T-helper 17 cell (primary cell): ENCODE data around the gene LILRA6. TPM values are rescaled to one million over a fixed set of nuclear protein-coding genes. Genes with fewer than 3 reads are reported as not detected.
A peak's percentile ranks its signal among the peaks of the same experiment; 100 is the strongest.
"Not testable (repeated sequence)": the region's sequence is repeated elsewhere in the genome, so short reads cannot be mapped to it uniquely, and the experiment has no call there.

Source experiments
- ATAC-seq: fragments of 150-1000 bp; cut with Tn5 transposase; 2 replicates; pipeline ENCODE4 v1.10.0; 2021; ENCODE audit warnings: mild to moderate bottlenecking, moderate library complexity
- DNase-seq, 3 donors: peaks; one replicate each; pipeline versions ENCODE4 v3.0.0 to v3.0.0-alpha.2; 2020 to 2021
- H3K9me3 ChIP-seq: one replicate; pipeline ENCODE4 v1.7.0; 2013; ENCODE audit warnings: low read length, mild to moderate bottlenecking; ENCODE audit not compliant: control insufficient read depth, poor library complexity, severe bottlenecking
- H3K27ac Mint-ChIP-seq: one replicate; pipeline ENCODE4 v1.8.0; 2022; ENCODE audit warnings: mild to moderate bottlenecking, moderate library complexity, mixed read lengths
- H3K27me3 Mint-ChIP-seq: one replicate; pipeline ENCODE4 v1.8.0; 2022; ENCODE audit warnings: mixed read lengths
- H3K36me3 Mint-ChIP-seq: one replicate; pipeline ENCODE4 v1.8.0; 2022; ENCODE audit warnings: low read depth, mixed read lengths
- H3K4me1 Mint-ChIP-seq: one replicate; pipeline ENCODE4 v1.8.0; 2022; ENCODE audit warnings: mild to moderate bottlenecking, mixed read lengths
- H3K4me3 Mint-ChIP-seq: one replicate; pipeline ENCODE4 v1.8.0; 2022; ENCODE audit warnings: mild to moderate bottlenecking, moderate library complexity, mixed read lengths
- total RNA-seq, 4 donors: library from RNA in 2 of 4; stranded (reverse) in 2 of 4; gene quantifications; one replicate each; pipeline ENCODE4 v1.2.3 and lab custom pipeline; 2022 to 2026

The LILRA6 gene
- total RNA-seq, 2 donors from 2014 or later = 0.91 to 2.4 TPM

- peaks cover 2% of the 10 kb centered on the region for H3K4me1 Mint-ChIP-seq
- H3K4me3 Mint-ChIP-seq = no peak overlapping the region
- DNase-seq = no peak
- no peaks in the 10 kb centered on the region for H3K36me3 Mint-ChIP-seq
- H3K9me3 ChIP-seq = no peaks in the 10 kb centered on the region
- no peak overlapping the region for H3K27ac Mint-ChIP-seq
- H3K27me3 Mint-ChIP-seq = no peaks in the 10 kb centered on the region
- ATAC-seq = no peak
Measured at GRCh38 chr19:54218259-54218658, 24.3 kb downstream of the LILRA6 start.

- not testable (repeated sequence) for H3K27ac Mint-ChIP-seq, H3K27me3 Mint-ChIP-seq, ATAC-seq, H3K4me1 Mint-ChIP-seq, H3K9me3 ChIP-seq, H3K4me3 Mint-ChIP-seq, H3K36me3 Mint-ChIP-seq, DNase-seq
Measured at GRCh38 chr19:54217517-54218247, 24.9 kb downstream of the LILRA6 start.

GRCh38 chr19:54216869-54217268 lies 25.7 kb downstream of the LILRA6 start:
- ATAC-seq (no peak), DNase-seq (no peak)
- peak overlapping the region; percentile 32 for H3K27ac Mint-ChIP-seq
- H3K4me3 Mint-ChIP-seq = no peak overlapping the region
- no peaks in the 10 kb centered on the region for H3K9me3 ChIP-seq
- peaks cover 2% of the 10 kb centered on the region for H3K4me1 Mint-ChIP-seq
- no peaks in the 10 kb centered on the region for H3K27me3 Mint-ChIP-seq
- H3K36me3 Mint-ChIP-seq = no peaks in the 10 kb centered on the region

GRCh38 chr19:54214734-54215133 lies 27.9 kb downstream of the LILRA6 start:
- not testable (repeated sequence) for ATAC-seq, H3K4me3 Mint-ChIP-seq

GRCh38 chr19:54214217-54214616 lies 28.4 kb downstream of the LILRA6 start:
- H3K27ac Mint-ChIP-seq = not testable (repeated sequence)

More at GRCh38 chr19:54214734-54215133, 27.9 kb downstream of the LILRA6 start:
- not testable (repeated sequence) for H3K27ac Mint-ChIP-seq, H3K36me3 Mint-ChIP-seq, H3K9me3 ChIP-seq, DNase-seq, H3K27me3 Mint-ChIP-seq
- H3K4me1 Mint-ChIP-seq = peaks cover 16% of the 10 kb centered on the region

GRCh38 chr19:54211235-54211634 lies 31.4 kb downstream of the LILRA6 start:
- Mint-ChIP-seq H3K4me3 (peak overlapping the region; percentile 88), H3K4me1 (peaks cover 33% of the 10 kb centered on the region), H3K27me3 (no peaks in the 10 kb centered on the region), H3K27ac (peak overlapping the region; percentile 95), H3K36me3 (peaks cover 7% of the 10 kb centered on the region)
- ATAC-seq (no peak), DNase-seq (no peak)
- H3K9me3 ChIP-seq = no peaks in the 10 kb centered on the region

More at GRCh38 chr19:54214217-54214616, 28.4 kb downstream of the LILRA6 start:
- not testable (repeated sequence) for H3K36me3 Mint-ChIP-seq, H3K27me3 Mint-ChIP-seq, H3K9me3 ChIP-seq, H3K4me3 Mint-ChIP-seq, ATAC-seq, DNase-seq
- peaks cover 22% of the 10 kb centered on the region for H3K4me1 Mint-ChIP-seq

GRCh38 chr19:54209811-54210494 lies 32.6 kb downstream of the LILRA6 start:
- H3K27ac Mint-ChIP-seq = peak overlapping the region; percentile 95
- no peak for DNase-seq
- H3K9me3 ChIP-seq = no peaks in the 10 kb centered on the region
- no peak for ATAC-seq
- H3K27me3 Mint-ChIP-seq = no peaks in the 10 kb centered on the region
- peaks cover 9% of the 10 kb centered on the region for H3K36me3 Mint-ChIP-seq
- H3K4me3 Mint-ChIP-seq = peak overlapping the region; percentile 88
- peaks cover 39% of the 10 kb centered on the region for H3K4me1 Mint-ChIP-seq

GRCh38 chr19:54209058-54209810 lies 33.4 kb downstream of the LILRA6 start:
- peaks cover 10% of the 10 kb centered on the region for H3K36me3 Mint-ChIP-seq
- H3K4me1 Mint-ChIP-seq = peaks cover 43% of the 10 kb centered on the region
- H3K9me3 ChIP-seq = no peaks in the 10 kb centered on the region
- no peaks in the 10 kb centered on the region for H3K27me3 Mint-ChIP-seq
- no peak for ATAC-seq
- H3K27ac Mint-ChIP-seq = peak overlapping the region; percentile 95
- no peak for DNase-seq
- peak overlapping the region; percentile 88 for H3K4me3 Mint-ChIP-seq

GRCh38 chr19:54208784-54209057 lies 33.9 kb downstream of the LILRA6 start:
- Mint-ChIP-seq H3K27ac (peak overlapping the region; percentile 95), H3K36me3 (peaks cover 10% of the 10 kb centered on the region), H3K4me1 (peaks cover 46% of the 10 kb centered on the region), H3K27me3 (no peaks in the 10 kb centered on the region), H3K4me3 (peak overlapping the region; percentile 47)
- H3K9me3 ChIP-seq = no peaks in the 10 kb centered on the region
- ATAC-seq = no peak
- DNase-seq = no peak

- no peaks in the 10 kb centered on the region for H3K9me3 ChIP-seq
- H3K27me3 Mint-ChIP-seq = no peaks in the 10 kb centered on the region
- peaks cover 10% of the 10 kb centered on the region for H3K36me3 Mint-ChIP-seq
- no peak for DNase-seq
- H3K4me1 Mint-ChIP-seq = peaks cover 50% of the 10 kb centered on the region
- peak overlapping the region; percentile 47 for H3K4me3 Mint-ChIP-seq
- no peak for ATAC-seq
- H3K27ac Mint-ChIP-seq = peak overlapping the region; percentile 95
Measured at GRCh38 chr19:54207983-54208783, 34.4 kb downstream of the LILRA6 start.

- H3K27ac Mint-ChIP-seq = peak overlapping the region; percentile 95
- no peaks in the 10 kb centered on the region for H3K9me3 ChIP-seq
- ATAC-seq (no peak), DNase-seq (no peak)
- no peaks in the 10 kb centered on the region for H3K27me3 Mint-ChIP-seq
- H3K36me3 Mint-ChIP-seq = peaks cover 10% of the 10 kb centered on the region
- peaks cover 55% of the 10 kb centered on the region for H3K4me1 Mint-ChIP-seq
- peak overlapping the region; percentile 28 for H3K4me3 Mint-ChIP-seq
Measured at GRCh38 chr19:54207676-54207982, 35.0 kb downstream of the LILRA6 start.

- Mint-ChIP-seq H3K4me1 (peaks cover 58% of the 10 kb centered on the region), H3K4me3 (peak overlapping the region; percentile 28), H3K27ac (peak overlapping the region; percentile 95), H3K36me3 (peaks cover 10% of the 10 kb centered on the region)
- not testable (repeated sequence) for ATAC-seq, H3K27me3 Mint-ChIP-seq, H3K9me3 ChIP-seq, DNase-seq
Measured at GRCh38 chr19:54207193-54207592, 35.4 kb downstream of the LILRA6 start.

- Mint-ChIP-seq H3K4me1 (peaks cover 60% of the 10 kb centered on the region), H3K27me3 (no peaks in the 10 kb centered on the region), H3K27ac (peak overlapping the region; percentile 95), H3K4me3 (peak overlapping the region; percentile 21), H3K36me3 (peaks cover 10% of the 10 kb centered on the region)
- DNase-seq = no peak
- no peaks in the 10 kb centered on the region for H3K9me3 ChIP-seq
- no peak for ATAC-seq
Measured at GRCh38 chr19:54206831-54207177, 35.8 kb downstream of the LILRA6 start.
